Hematopoietic multipotent progenitor cell treated with erythropoietin and hydrocortisone succinate and interleukin-3 and kit ligand, for 15 days (in vitro differentiated cells): Measurements from ENCODE around the gene TBC1D14.
"Not testable (repeated sequence)": the region's sequence is repeated elsewhere in the genome, so short reads cannot be mapped to it uniquely, and the experiment has no call there.

Experiments used
- DNase-seq: peaks from one replicate; pipeline ENCODE4 v3.0.0-alpha.2; 2015; ENCODE audit warnings: low spot score

The TBC1D14 gene

DNA sequence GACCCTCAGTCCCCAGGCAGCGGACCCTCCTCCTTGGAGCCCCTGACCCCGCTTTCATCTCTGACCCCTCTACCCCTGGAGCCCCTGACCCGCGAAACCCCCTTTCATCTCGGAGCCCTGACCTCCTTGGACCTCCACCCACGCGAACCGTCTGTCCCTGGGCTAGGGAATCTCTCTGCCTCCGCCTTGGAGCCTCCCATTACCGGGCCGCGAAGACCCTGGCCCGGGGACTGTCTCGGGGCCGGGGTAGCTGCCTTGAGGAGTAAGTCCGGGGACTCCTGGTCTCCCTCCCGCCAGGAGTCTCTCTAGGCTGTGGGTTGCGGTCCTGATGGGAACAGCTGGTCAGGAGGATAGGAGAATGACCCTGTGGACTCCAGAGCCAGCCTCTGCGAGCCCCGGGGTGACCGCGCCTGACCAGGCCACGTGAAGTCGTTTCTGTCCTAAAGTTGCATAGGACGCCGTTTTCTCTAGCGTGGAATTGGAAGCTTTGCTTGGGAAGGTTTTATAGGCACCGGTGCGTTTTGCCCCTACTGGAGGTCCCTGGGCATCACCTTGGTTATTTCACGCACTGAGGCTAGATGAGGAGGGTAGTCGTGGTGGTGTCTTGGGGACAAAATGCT is 824 bp downstream of the TBC1D14 start:
- peak; percentile 44 for DNase-seq

GRCh38 chr4:6910960-6911874 is 1.6 kb downstream of the TBC1D14 start:
- no peak for DNase-seq

DNA sequence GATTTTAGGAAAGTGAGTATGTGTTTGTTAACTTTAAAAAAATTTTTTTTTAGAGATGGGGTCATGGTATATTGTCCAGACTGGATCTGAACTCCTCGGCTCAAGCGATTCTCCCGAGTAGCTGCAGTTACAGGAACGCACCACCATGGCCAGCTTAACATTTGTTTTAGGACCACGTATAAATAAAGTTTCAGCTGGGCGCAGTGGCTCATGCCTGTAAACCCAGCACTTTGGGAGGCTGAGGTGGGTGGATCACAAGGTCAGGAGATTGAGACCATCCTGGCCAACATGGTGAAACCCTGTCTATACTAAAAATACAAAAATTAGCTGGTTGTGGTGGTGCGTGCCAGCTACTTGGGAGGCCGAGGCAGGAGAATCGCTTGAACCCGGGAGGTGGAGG is 2.3 kb downstream of the TBC1D14 start:
- not testable (repeated sequence) for DNase-seq

DNA sequence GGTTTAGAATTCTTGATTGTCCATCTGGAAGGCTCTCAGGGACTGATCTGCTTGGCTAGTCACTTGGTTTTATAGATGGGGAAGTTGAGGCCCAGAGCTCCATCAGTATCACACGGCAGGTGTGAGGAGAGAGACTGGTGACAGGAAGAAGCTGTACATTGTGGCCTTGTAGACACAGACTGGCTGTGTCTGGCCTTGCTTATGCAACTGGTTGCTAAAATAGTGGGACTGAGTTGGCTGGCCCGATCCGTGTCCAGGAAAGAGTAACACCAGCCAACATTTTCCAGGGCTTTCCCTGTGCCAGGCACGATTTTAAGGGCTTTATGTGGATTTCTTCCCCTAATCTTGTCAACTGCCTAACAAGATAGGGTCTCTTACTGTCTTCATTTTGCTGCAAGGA is 2.8 kb downstream of the TBC1D14 start:
- no peak for DNase-seq

GRCh38 chr4:6913350-6913905 is 3.8 kb downstream of the TBC1D14 start:
- DNase-seq: no peak

DNA sequence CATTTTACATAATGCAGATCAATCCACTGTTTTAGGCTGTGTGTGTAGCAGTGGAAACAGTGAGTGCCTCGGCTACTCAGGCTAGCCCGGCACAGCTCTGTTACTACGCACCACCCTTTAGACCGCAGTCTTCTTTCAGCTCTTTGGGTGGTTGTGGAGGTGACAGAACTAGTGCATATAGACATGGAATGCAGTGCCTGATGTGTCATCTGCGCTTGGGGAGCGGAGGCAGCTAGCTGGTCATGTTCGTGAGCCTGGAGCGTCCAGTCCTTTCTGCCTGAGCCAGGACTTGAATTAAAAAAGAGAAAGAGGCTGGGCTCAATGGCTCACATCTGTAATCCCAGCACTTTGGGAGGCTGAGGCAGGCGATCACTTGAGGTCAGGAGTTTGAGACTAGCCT is 4.8 kb downstream of the TBC1D14 start:
- no peak for DNase-seq

DNA sequence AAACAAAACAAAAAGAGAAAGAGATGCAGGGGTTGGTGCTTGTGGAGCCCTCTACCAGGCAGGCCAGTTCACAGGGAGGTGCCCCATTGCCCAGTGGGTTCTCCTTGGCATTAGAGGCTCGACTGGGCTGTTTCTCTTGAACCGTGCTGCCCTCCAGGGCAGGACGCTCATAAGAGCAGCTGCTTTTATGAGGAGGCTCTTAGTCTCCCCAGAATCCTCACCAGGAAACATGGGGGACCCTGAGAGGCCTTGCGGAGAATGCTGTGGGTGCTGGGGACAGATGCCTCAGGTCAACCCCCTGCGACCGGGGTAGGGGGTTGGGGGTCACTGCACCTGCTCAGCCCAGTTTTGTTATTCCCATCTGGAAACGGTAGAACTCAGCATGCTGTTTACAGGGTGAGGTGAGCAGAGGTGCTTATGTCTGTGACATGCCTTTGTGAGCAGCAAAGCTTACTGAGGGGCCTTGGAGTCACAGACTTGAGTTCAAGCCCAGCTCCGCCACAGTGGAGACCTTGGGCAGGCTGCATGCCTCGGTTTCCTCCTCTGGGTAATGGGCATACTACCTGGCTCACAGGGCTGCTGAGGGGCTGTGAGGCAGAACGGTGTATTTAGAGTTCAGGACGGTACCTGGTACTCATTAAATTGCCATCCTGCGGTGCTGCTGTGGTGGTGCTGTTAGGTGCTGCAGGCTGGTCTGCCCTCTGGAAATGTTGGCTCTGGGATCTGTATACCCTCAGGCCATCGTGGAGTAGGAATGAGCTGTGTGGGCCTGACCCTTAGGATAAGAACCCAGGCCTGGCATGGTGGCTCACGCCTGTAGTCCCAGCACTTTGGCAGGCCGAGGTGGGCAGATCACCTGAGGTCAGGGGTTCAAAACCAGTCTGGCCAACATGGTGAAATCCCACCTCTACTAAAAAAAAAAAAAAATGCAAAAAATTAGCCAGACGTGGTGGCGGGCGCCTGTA is 5.7 kb downstream of the TBC1D14 start:
- DNase-seq: no peak

- no peak for DNase-seq
Observed at GRCh38 chr4:6916069-6916586, 6.5 kb downstream of the TBC1D14 start.

DNA sequence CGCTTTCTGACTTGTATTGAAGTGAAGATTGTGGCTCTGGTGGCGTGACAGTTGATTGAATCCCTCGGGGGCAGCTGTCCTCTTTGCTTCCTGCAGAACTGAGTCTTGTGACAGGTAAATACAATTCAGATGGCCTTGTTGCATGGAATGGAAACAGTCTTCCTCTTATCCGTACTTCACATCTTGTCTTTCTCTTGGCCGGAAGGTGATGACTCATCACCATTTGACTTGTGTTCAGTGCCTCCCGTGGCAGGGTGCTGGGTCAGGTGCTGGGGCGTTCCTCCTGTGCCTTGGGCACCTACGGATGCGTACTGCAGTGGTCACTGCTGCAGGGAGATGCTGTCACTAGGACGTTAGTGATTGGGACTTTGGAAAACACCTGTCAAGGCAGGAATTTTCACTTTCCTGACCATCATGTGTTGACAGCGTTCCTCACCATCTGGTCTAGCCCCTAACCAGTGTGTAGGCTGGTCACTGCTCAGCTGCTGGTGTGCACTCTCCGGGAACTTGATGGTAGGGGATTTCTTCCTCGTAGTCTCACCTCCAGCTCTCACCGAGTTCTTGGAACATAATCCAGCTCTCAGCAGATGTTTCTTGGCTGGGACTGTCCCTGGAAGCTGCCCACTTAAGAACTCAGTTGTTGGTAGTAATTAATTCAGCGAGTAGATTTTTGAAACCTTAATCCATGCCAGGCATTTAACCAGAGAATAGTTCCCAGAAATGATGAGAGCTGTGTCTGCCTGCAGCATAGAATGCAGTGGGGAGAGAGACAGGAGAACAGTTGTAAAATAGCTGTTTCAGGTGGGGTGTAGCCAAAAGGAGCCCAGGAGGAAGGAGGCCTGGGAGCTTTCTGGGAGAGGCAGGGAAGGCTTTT is 7.2 kb downstream of the TBC1D14 start:
- DNase-seq: peak; percentile 86

- peak; percentile 71 for DNase-seq
Observed at GRCh38 chr4:6917461-6918271, 8.0 kb downstream of the TBC1D14 start.

DNA sequence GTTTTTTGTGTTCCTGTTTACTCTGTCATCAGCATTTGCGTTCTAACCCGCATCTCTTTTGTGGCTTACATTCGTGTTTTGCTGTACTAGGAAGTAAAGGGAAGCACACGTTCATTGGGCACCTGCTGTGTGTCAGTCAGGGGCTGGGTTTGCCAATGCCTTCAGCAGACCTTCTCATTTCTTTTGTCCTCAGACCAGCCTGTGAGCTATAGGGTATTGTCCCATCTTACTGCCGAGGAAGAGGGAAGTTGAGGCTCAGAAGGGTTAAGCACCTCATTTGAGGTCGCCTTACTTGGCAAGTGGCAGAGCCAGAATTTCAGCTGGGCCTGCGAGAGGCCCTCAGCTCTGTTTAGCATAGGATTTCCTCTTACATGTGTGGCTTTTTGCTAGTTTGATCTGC is 8.7 kb downstream of the TBC1D14 start:
- DNase-seq: no peak

- DNase-seq: no peak
Observed at GRCh38 chr4:6920171-6920570, 10.5 kb downstream of the TBC1D14 start.

DNA sequence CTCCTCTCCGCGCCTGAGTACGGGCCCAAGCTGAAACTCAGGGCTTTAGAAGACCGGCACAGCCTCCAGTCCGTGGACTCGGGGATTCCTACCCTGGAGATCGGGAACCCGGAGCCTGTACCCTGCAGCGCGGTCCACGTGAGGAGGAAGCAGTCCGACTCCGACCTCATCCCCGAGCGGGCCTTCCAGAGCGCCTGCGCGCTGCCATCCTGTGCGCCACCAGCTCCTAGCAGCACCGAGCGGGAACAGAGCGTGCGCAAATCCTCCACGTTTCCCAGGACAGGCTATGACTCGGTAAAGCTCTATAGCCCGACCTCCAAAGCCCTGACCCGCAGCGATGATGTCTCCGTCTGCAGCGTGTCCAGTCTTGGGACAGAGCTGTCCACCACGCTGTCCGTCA is 13.9 kb downstream of the TBC1D14 start:
- no peak for DNase-seq

DNA sequence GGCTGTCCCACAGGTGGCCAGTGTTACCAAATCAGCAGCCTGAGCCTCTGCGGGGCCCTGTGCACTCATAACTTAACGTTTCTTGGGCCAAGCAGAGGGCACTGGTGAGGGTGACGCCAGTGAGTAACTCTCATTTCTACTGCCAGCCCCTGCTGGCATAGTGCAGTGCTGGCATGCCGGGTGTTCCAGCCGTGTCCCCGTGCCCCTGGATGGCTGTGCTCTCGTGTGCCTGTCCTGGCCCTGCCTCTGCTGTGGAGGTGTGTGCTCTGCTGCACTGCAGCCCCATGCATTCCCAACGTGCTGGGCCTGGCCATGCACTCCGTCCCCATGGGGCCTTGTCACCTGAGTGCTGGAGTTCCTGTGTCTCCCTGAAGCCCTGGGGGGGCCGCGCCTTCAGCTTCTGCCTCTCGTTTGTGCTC is 14.7 kb downstream of the TBC1D14 start:
- no peak for DNase-seq

- no peak for DNase-seq
Observed at GRCh38 chr4:6925357-6925836, 15.8 kb downstream of the TBC1D14 start.

- DNase-seq: no peak
Observed at GRCh38 chr4:6926081-6926480, 16.5 kb downstream of the TBC1D14 start.

DNA sequence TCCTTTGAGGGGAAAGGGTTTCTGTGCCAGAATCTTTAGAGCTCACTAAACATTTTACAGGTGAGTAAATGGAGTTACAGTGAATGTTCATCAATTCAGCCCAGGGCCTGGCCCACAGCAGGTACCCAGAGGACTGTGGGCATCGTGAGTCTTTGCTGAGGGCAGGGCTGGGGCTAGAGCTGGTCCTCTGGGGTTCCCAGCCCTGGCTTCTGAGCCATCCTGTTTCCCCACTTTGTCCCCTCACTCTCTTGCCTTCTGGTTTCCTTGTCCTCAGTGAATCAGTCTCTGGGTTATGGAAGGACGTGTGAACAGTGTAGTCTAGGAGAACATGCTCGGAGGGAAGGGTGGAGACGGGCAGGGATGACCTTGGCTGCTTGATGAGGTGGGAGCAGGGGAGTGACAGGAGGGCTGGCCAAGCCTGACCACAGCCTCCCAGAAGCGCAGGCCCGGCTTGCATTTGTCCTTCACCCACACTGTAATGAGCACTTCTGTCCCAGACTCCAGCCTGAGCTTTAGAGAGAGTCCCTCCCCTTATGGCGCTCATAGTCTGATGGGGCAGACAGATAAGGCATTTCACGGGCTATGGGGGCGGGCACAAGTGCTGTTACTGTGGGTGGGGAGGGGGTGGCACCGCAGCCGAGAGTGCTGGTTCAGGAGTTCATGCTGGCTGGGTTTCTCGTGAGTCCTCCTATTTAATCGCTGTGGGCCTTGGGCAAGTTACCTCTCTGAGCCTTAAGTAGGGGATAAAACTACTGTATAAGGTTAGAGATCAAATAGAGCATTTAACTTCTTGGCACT is 17.3 kb downstream of the TBC1D14 start:
- DNase-seq: peak; percentile 72

GRCh38 chr4:6928081-6928480 is 18.5 kb downstream of the TBC1D14 start:
- DNase-seq: no peak

DNA sequence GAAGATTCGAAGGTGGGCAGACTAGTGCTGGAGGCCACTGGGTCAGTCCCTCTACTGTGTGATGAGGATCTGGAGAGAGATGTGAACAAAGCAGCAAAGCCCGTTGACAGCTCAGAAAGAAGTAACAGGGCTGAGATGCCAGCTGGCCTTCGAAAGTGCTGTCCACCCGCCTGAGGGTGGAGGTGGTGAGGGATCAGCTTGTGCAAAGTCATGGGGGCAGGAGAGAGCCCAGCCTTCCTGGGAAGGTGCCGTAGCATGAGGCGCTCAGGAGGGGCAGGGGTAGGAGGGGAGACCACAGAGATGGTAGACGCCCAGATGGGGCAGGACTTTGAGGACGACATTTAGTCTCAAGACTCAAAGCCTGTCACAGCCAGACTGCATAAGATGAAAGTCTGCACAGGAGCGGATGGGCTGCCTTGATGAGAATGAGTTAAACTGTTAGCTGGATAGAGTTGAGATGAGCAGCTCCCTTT is 19.7 kb downstream of the TBC1D14 start:
- no peak for DNase-seq
